SK-N-SH (cell line): ENCODE measurements around the gene ERRFI1. TPM values are rescaled to one million over a fixed set of nuclear protein-coding genes. Genes with fewer than 3 reads are reported as not detected.

ENCODE experiments used
- CTCF ChIA-PET: fragments of 300-600, 350-600 bp; formaldehyde crosslinking; extraction: SDS; loops from one replicate; lab custom pipeline; 2021; lab: Yijun Ruan, JAX
- POLR2A ChIA-PET: fragments of 350-600 bp; sonication (Branson Sonifier 250); formaldehyde crosslinking; extraction: SDS; loops from one replicate; lab custom pipeline; 2020; ENCODE audit warnings: antibody characterized with exemption, inconsistent platforms; lab: Yijun Ruan, JAX
- DNase-seq: peaks from one replicate; pipeline ENCODE4 v3.0.0; 2012
- H2AFZ ChIP-seq: fragments of 200-600 bp; sonication (generic); 2 replicates; pipeline ENCODE4 v1.8.1; 2016; ENCODE audit warnings: antibody characterized with exemption, mild to moderate bottlenecking, low read depth
- H3F3A ChIP-seq: fragments of 200-600 bp; sonication (generic); replicated peaks from 2 replicates; pipeline ENCODE3; 2016; ENCODE audit warnings: antibody characterized with exemption, mild to moderate bottlenecking; ENCODE audit not compliant: insufficient read depth
- H3K27ac ChIP-seq, 2 experiments: fragments of 200-500 bp in 1 of 2; fragments of 200-600 bp in 1 of 2; sonication (Bioruptor generic) in 1 of 2; sonication (generic), shearing (Covaris generic) in 1 of 2; 2 replicates each; pipeline versions ENCODE4 v1.5.1 to v1.6.1; 2014 to 2016; ENCODE audit warnings: low read depth in 2 of 2, inconsistent platforms in 1 of 2, low read length in 1 of 2, mild to moderate bottlenecking in 1 of 2, mixed read lengths in 1 of 2
- H3K27me3 ChIP-seq: fragments of 200-600 bp; sonication (generic), shearing (Covaris generic); 2 replicates; pipeline ENCODE4 v1.6.1; 2016; ENCODE audit warnings: mixed run types; ENCODE audit not compliant: insufficient read depth
- H3K36me3 ChIP-seq, 2 experiments: fragments of 200-500 bp in 1 of 2; fragments of 200-600 bp in 1 of 2; sonication (Bioruptor generic) in 1 of 2; sonication (generic) in 1 of 2; replicated peaks in 1 of 2; 2 replicates each; pipeline versions ENCODE3 to v1.5.1; 2014 to 2016; ENCODE audit warnings: low read length in 1 of 2, mild to moderate bottlenecking in 1 of 2; ENCODE audit not compliant: insufficient read depth in 2 of 2, control insufficient read depth in 1 of 2
- H3K4me1 ChIP-seq, 2 experiments: fragments of 200-500 bp in 1 of 2; fragments of 200-600 bp in 1 of 2; sonication (Bioruptor generic) in 1 of 2; sonication (generic), shearing (Covaris generic) in 1 of 2; 2 replicates each; pipeline versions ENCODE4 v1.5.1 to v1.6.1; 2014 to 2016; ENCODE audit warnings: low read depth in 1 of 2, low read length in 1 of 2, mixed run types in 1 of 2; ENCODE audit not compliant: insufficient read depth in 2 of 2, control insufficient read depth in 1 of 2
- H3K4me2 ChIP-seq: fragments of 200-600 bp; sonication (generic), shearing (Covaris generic); 2 replicates; pipeline ENCODE4 v1.6.1; 2017; ENCODE audit warnings: mixed run types
- H3K4me3 ChIP-seq, 2 experiments: fragments of 200-500 bp in 1 of 2; fragments of 200-600 bp in 1 of 2; sonication (Bioruptor generic) in 1 of 2; sonication (generic), shearing (Covaris generic) in 1 of 2; 2 replicates each; pipeline versions ENCODE4 v1.5.1 to v1.8.1; 2014 to 2016; ENCODE audit warnings: low read depth in 2 of 2, inconsistent platforms in 1 of 2, low read length in 1 of 2, mild to moderate bottlenecking in 1 of 2, mixed read lengths in 1 of 2, moderate library complexity in 1 of 2
- H3K79me2 ChIP-seq: fragments of 200-600 bp; sonication (generic); 2 replicates; pipeline ENCODE4 v1.8.1; 2017; ENCODE audit warnings: mild to moderate bottlenecking; ENCODE audit not compliant: insufficient read depth
- H3K9ac ChIP-seq: fragments of 200-600 bp; sonication (generic); 2 replicates; pipeline ENCODE4 v1.6.1; 2017; ENCODE audit warnings: mixed run types
- H3K9me2 ChIP-seq: fragments of 200-600 bp; sonication (generic); 2 replicates; pipeline ENCODE4 v1.6.1; 2017; ENCODE audit warnings: mixed run types
- H3K9me3 ChIP-seq: fragments of 200-600 bp; sonication (generic); 2 replicates; pipeline ENCODE4 v1.6.1; 2017; ENCODE audit warnings: mixed run types, mild to moderate bottlenecking, moderate library complexity
- H4K20me1 ChIP-seq: fragments of 200-600 bp; sonication (generic); 2 replicates; pipeline ENCODE4 v1.6.1; 2017; ENCODE audit warnings: mild to moderate bottlenecking, mixed run types; ENCODE audit not compliant: insufficient read depth
- CTCF ChIP-seq: fragments of 200-600 bp; sonication (generic); IDR thresholded peaks from 2 replicates; pipeline ENCODE4 v1.6.1; 2017; ENCODE audit warnings: antibody characterized with exemption, mild to moderate bottlenecking, moderate library complexity
- EP300 ChIP-seq, 2 experiments: IDR thresholded peaks; 2 replicates each; pipeline versions ENCODE4 v1.4.0 to v1.6.1; 2012; ENCODE audit warnings: borderline replicate concordance in 1 of 2, low read depth in 1 of 2, low read length in 1 of 2
- FOSL2 ChIP-seq: IDR thresholded peaks from 2 replicates; pipeline ENCODE4 v1.4.0; 2012; ENCODE audit warnings: low read depth, mild to moderate bottlenecking, moderate library complexity, borderline replicate concordance
- FOXJ3 ChIP-seq: sonication (generic); formaldehyde crosslinking; IDR thresholded peaks from 2 replicates; pipeline ENCODE4 v1.5.1; 2020; ENCODE audit warnings: mild to moderate bottlenecking, missing genetic modification reagents
- FOXM1 ChIP-seq: IDR thresholded peaks from 2 replicates; pipeline ENCODE4 v1.4.0; 2012; ENCODE audit warnings: low read depth, mild to moderate bottlenecking
- GATA2 ChIP-seq: sonication (generic); formaldehyde crosslinking; IDR thresholded peaks from 2 replicates; pipeline ENCODE4 v1.5.0; 2020; ENCODE audit warnings: mild to moderate bottlenecking, missing genetic modification reagents
- IRF3 ChIP-seq: fragments of 150-350 bp; IDR thresholded peaks from 2 replicates; pipeline ENCODE4 v1.6.1; 2016; ENCODE audit warnings: mild to moderate bottlenecking, low read depth, low read length
- MAX ChIP-seq: IDR thresholded peaks from 2 replicates; pipeline ENCODE4 v1.4.0; 2012; ENCODE audit warnings: low read depth
- NRF1 ChIP-seq: IDR thresholded peaks from 2 replicates; pipeline ENCODE4 v1.6.1; 2012; ENCODE audit warnings: low read depth, mild to moderate bottlenecking, low read length
- POLR2AphosphoS5 ChIP-seq: IDR thresholded peaks from 2 replicates; pipeline ENCODE4 v1.6.1; 2012; ENCODE audit warnings: low read depth, low read length
- RAD21 ChIP-seq: IDR thresholded peaks from 2 replicates; pipeline ENCODE4 v1.6.1; 2012; ENCODE audit warnings: mild to moderate bottlenecking, low read length
- RFX5 ChIP-seq: IDR thresholded peaks from 2 replicates; pipeline ENCODE4 v1.6.1; 2012; ENCODE audit warnings: mild to moderate bottlenecking, improper control_type of control experiment, low read length
- SMC3 ChIP-seq: IDR thresholded peaks from 2 replicates; pipeline ENCODE4 v1.6.1; 2012; ENCODE audit warnings: low read depth, low read length, improper control_type of control experiment
- TAF1 ChIP-seq: IDR thresholded peaks from 2 replicates; pipeline ENCODE4 v1.6.1; 2012; ENCODE audit warnings: low read depth, mild to moderate bottlenecking, low read length, moderate library complexity, borderline replicate concordance
- TEAD4 ChIP-seq: IDR thresholded peaks from 2 replicates; pipeline ENCODE4 v1.4.0; 2012; ENCODE audit warnings: mild to moderate bottlenecking, borderline replicate concordance; ENCODE audit not compliant: insufficient read depth
- USF2 ChIP-seq: fragments of 150-350 bp; IDR thresholded peaks from 2 replicates; pipeline ENCODE4 v1.6.1; 2017; ENCODE audit warnings: antibody characterized with exemption, low read length, low read depth, borderline replicate concordance
- YY1 ChIP-seq: IDR thresholded peaks from 2 replicates; pipeline ENCODE4 v1.4.0; 2012; ENCODE audit warnings: low read depth, mild to moderate bottlenecking
- ZBTB33 ChIP-seq: IDR thresholded peaks from 2 replicates; pipeline ENCODE4 v1.4.0; 2012; ENCODE audit warnings: low read depth, borderline replicate concordance
- WGBS: methylation state at CpG from one replicate; pipeline ENCODE4 v1.1.6; 2017; ENCODE audit warnings: low lambda C conversion rate; 5-methylcytosine and 5-hydroxymethylcytosine counted together
- polyA plus RNA-seq, 3 experiments: library from polyadenylated mRNA; depleted of rRNA; stranded (reverse); fragments of >200 nt; gene quantifications; 2 replicates each; pipeline ENCODE4 v1.2.3, GENCODE V29; 2012

The ERRFI1 gene
- polyA plus RNA-seq, 1 of the 3 experiments (the other 2 are of a cell fraction): 65.6 TPM

- TF ChIP-seq FOXJ3 (CRISPR knock-in tag) (no peak), FOXM1 (no peak), GATA2 (no peak), IRF3 (no peak), TEAD4 (no peak), YY1 (no peak)
Measured at GRCh38 chr1:7988576-7988975, 37.5 kb downstream of the ERRFI1 start (continued).

GRCh38 chr1:7987528-7987927 lies 38.6 kb downstream of the ERRFI1 start:
- CTCF ChIA-PET: interaction anchor here (2.0 to 2.9 kb wide), 3 partner anchors 12 to 327 kb away, joined by 9 to 14 read pairs (median 9); no protein-coding TSS in a partner anchor
- no peak overlapping the region for H3K4me3 ChIP-seq
- no peak overlapping the region for H3K9ac ChIP-seq
- no peak overlapping the region for H3K27ac ChIP-seq
- POLR2A ChIA-PET: interaction anchor here (0.7 kb wide), 1 partner anchor 467 kb away, joined by 4 read pairs; no protein-coding TSS in a partner anchor
- H3K79me2 ChIP-seq: peaks cover 6% of the 10 kb centered on the region; the same call in 1 of the 2 replicates
- peaks cover 20 to 33% of the 10 kb centered on the region in 2 experiments for H3K36me3 ChIP-seq
- no peak overlapping the region for H3K4me2 ChIP-seq
- TF ChIP-seq USF2: no peak
- TF ChIP-seq EP300 (IDR thresholded peaks at IDR 0.05; ENCODE audit: borderline replicate concordance in 1 of 2, low read depth in 1 of 2, low read length in 1 of 2): no peak
- TF ChIP-seq, all 33 proteins: peak for 0
- Histone ChIP-seq H2AFZ (no peak overlapping the region), H3K4me1 (no peaks in the 10 kb centered on the region; a peak in 1 of 4 replicates), H3K9me3 (no peaks in the 10 kb centered on the region), H3K27me3 (no peaks in the 10 kb centered on the region), H3K9me2 (no peaks in the 10 kb centered on the region), H3F3A (no peaks in the 10 kb centered on the region), H4K20me1 (no peaks in the 10 kb centered on the region)
- no peak for DNase-seq
- WGBS: 95% methylated on average over 6 of the region's 7 CpGs

- DNase-seq: no peak
- Histone ChIP-seq H3K36me3 (peaks cover 26 to 36% of the 10 kb centered on the region in 2 experiments), H3K27me3 (no peaks in the 10 kb centered on the region), H3K9ac (no peak overlapping the region), H3K79me2 (peaks cover 8% of the 10 kb centered on the region; the same call in 1 of the 2 replicates), H3K27ac (no peak overlapping the region), H3K4me2 (no peak overlapping the region), H3F3A (peaks cover 2% of the 10 kb centered on the region), H3K4me1 (no peaks in the 10 kb centered on the region; a peak in 1 of 4 replicates), H3K4me3 (no peak overlapping the region), H3K9me3 (no peaks in the 10 kb centered on the region), H4K20me1 (no peaks in the 10 kb centered on the region), H2AFZ (no peak overlapping the region), H3K9me2 (no peaks in the 10 kb centered on the region)
- ChIA-PET CTCF (interaction anchor here (1.1 to 6.5 kb wide), 5 partner anchors 12 to 364 kb away, joined by 3 to 67 read pairs (median 37); no protein-coding TSS in a partner anchor), POLR2A (no interaction called here)
- 90% methylated on average over 11 of the region's 15 CpGs for WGBS
- TF ChIP-seq MAX: no peak
- TF ChIP-seq FOSL2: no peak
- TF ChIP-seq POLR2AphosphoS5: no peak
- no peak for TF ChIP-seq RFX5
- no peak for TF ChIP-seq NRF1
- TF ChIP-seq FOXM1: no peak
- TF ChIP-seq ZBTB33: no peak
- TF ChIP-seq SMC3: no peak
- TF ChIP-seq RAD21: no peak
- no peak for TF ChIP-seq CTCF
- no peak for TF ChIP-seq TEAD4
- TF ChIP-seq TAF1: no peak
Measured at GRCh38 chr1:7985851-7986612, 40.1 kb downstream of the ERRFI1 start.
